ENCODE results near the gene MRPL22. TPM values are rescaled to one million over a fixed set of nuclear protein-coding genes. Genes with fewer than 3 reads are reported as not detected.

Gene MRPL22
- total and polyA plus RNA-seq, 2 of the 4 experiments (the other 2 are of a cell fraction), result 13.3 to 58.0 TPM

DNA sequence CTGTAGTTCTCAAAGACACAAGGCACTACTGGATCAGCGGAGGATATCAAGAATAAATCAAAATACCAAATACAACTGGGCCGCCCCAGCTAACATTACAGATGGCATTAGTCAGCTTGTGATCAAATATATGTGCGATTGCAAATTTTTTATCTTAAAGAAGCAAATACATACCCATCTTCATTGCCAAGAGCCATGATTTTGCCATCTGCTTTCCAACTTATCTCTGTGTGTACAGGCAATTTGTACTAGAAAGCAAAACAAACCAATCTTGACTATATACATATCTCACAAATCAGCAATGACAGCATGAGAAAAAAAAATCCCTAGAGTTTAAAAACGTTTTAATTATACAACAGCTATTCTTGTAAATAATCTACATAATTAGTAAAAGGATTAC lies 23.1 kb upstream of the MRPL22 start:
- Histone ChIP-seq H3K27me3 (ENCODE audit: control insufficient read depth, insufficient read depth, low read length) (no peaks in the 10 kb centered on the region), H3K27ac (ENCODE audit: insufficient read depth, low read length) (no peak overlapping the region), H3K56ac (ENCODE audit: extremely low read depth, insufficient read depth, low read length) (no peak overlapping the region), H2AFZ (replicated peaks; ENCODE audit: low read length, poor library complexity) (no peak overlapping the region), H2BK5ac (ENCODE audit: low read depth, low read length, poor library complexity, severe bottlenecking) (no peak overlapping the region), H4K91ac (ENCODE audit: insufficient read depth, low read depth, low read length) (no peak overlapping the region), H2BK120ac (ENCODE audit: low read depth, low read length) (no peak overlapping the region), H2AK5ac (ENCODE audit: low read depth, low read length) (no peak overlapping the region), H3K9me1 (ENCODE audit: insufficient read depth, low read length) (no peaks in the 10 kb centered on the region), H3K9me3 (ENCODE audit: control insufficient read depth, insufficient read depth, low read length) (no peaks in the 10 kb centered on the region), H3K79me1 (ENCODE audit: low read depth in 1 of 2, low read length in 2 of 2) (no peaks in the 10 kb centered on the region), H3K4me3 (ENCODE audit: insufficient read depth, low read depth, low read length) (no peak overlapping the region), H2BK20ac (ENCODE audit: low read depth, low read length) (no peak overlapping the region), H2AK9ac (replicated peaks; ENCODE audit: low read depth, low read length, poor library complexity) (no peak overlapping the region), H4K5ac (ENCODE audit: low read depth, low read length) (no peak overlapping the region), H4K20me1 (ENCODE audit: insufficient read depth, low read length) (no peaks in the 10 kb centered on the region), H3K9ac (ENCODE audit: low read depth, low read length) (no peak overlapping the region), H3K23ac (ENCODE audit: low read depth, low read length) (no peak overlapping the region), H4K8ac (ENCODE audit: low read depth in 2 of 2, low read length in 2 of 2) (no peak overlapping the region), H3K4me1 (ENCODE audit: control insufficient read depth, insufficient read depth, low read length) (no peaks in the 10 kb centered on the region), H2BK15ac (ENCODE audit: low read depth, low read length) (no peak overlapping the region), H3K4ac (ENCODE audit: low read depth, low read length) (no peak overlapping the region), H3K4me2 (ENCODE audit: low read depth, low read length) (no peak overlapping the region), H3K14ac (replicated peaks; ENCODE audit: low read depth, low read length) (no peak overlapping the region), H3K36me3 (ENCODE audit: control insufficient read depth, insufficient read depth, low read length) (peaks cover 15% of the 10 kb centered on the region), H3K18ac (ENCODE audit: low read depth, low read length) (no peak overlapping the region)
- dilution Hi-C loops (cut with HindIII; ENCODE audit: low sequenced_read_pairs, unreplicated experiment), result no loop called here
- TF ChIP-seq POLR2A (IDR thresholded peaks at IDR 0.05; ENCODE audit: low read depth, low read length), result no peak
- no peak for TF ChIP-seq RAD21 (IDR thresholded peaks at IDR 0.05; ENCODE audit: low read length)
- TF ChIP-seq MXI1 (IDR thresholded peaks at IDR 0.05; ENCODE audit: borderline replicate concordance, low read depth, low read length), result no peak
- CTCF ChIA-PET, result interaction anchor here (2.1 kb wide), 1 partner anchor 11 kb away, joined by 5 read pairs; no protein-coding TSS in a partner anchor
- no CpG with 5 or more reads among the region's 4 CpGs for WGBS, 2 experiments (ENCODE audit: extremely low coverage in 2 of 2, insufficient read length in 1 of 2)
- intact Hi-C loops (cut with micrococcal nuclease), result loop anchor here (5.0 kb wide), 1 partner anchor 50 kb away; no protein-coding TSS in a partner anchor
- ATAC-seq (ENCODE audit: low read depth), result no peak
- no TSS peak for BruUV-seq (replicated peaks)
- POLR2A ChIA-PET (ENCODE audit: unreplicated experiment), result no interaction called here
- no peak for DNase-seq
- in situ Hi-C loops (cut with MboI; ENCODE audit: low sequenced_read_pairs), result no loop called here
